Panc1 (cell line): ENCODE data around the gene CACUL1. TPM values are rescaled to one million over a fixed set of nuclear protein-coding genes. Genes with fewer than 3 reads are reported as not detected.

Source experiments
- ATAC-seq: fragments of 200-7000 bp; cut with Tn5 transposase; 2 replicates; pipeline ENCODE4 v1.9.1; 2020; ENCODE audit warnings: mild to moderate bottlenecking, moderate library complexity
- BruUV-seq: library from RNA; stranded (reverse); fragments of 400-500 nt; replicated peaks from 2 replicates; lab custom pipeline; 2021; lab: Mats Ljungman, UMichigan
- CTCF ChIA-PET: fragments of 300-600 bp; sonication (Branson Sonifier 250); formaldehyde crosslinking; loops from one replicate; lab custom pipeline; 2022; ENCODE audit warnings: antibody characterized with exemption; lab: Charles Lee
- POLR2A ChIA-PET: fragments of 300-600 bp; sonication (Branson Sonifier 250); formaldehyde crosslinking; loops from one replicate; lab custom pipeline; 2022; ENCODE audit warnings: antibody characterized with exemption; lab: Charles Lee
- DNase-seq: peaks from one replicate; pipeline ENCODE4 v3.0.0-alpha.2; 2010; ENCODE audit warnings: low read depth, low spot score
- H3K27ac ChIP-seq: 2 replicates; pipeline ENCODE4 v1.5.1; 2011; ENCODE audit warnings: mild to moderate bottlenecking, low read length, inconsistent platforms
- H3K27me3 ChIP-seq: fragments of 200-500 bp; sonication (Bioruptor generic); 2 replicates; pipeline ENCODE4 v1.6.0; 2014; ENCODE audit warnings: low read length, inconsistent platforms; ENCODE audit not compliant: control insufficient read depth, insufficient read depth
- H3K36me3 ChIP-seq: fragments of 200-500 bp; sonication (Bioruptor generic); 2 replicates; pipeline ENCODE4 v1.5.1; 2014; ENCODE audit warnings: inconsistent platforms, mild to moderate bottlenecking, low read length, moderate library complexity; ENCODE audit not compliant: control insufficient read depth, insufficient read depth
- H3K4me1 ChIP-seq: 2 replicates; pipeline ENCODE4 v1.5.1; 2011; ENCODE audit warnings: inconsistent platforms, mild to moderate bottlenecking, low read length, moderate library complexity; ENCODE audit not compliant: control insufficient read depth, insufficient read depth
- H3K4me3 ChIP-seq, 2 experiments: 2 replicates each; pipeline ENCODE4 v1.5.1; 2011 to 2012; ENCODE audit warnings: low read depth in 2 of 2, low read length in 2 of 2, mild to moderate bottlenecking in 2 of 2, inconsistent platforms in 1 of 2, moderate library complexity in 1 of 2
- H3K9me3 ChIP-seq: fragments of 200-500 bp; sonication (Bioruptor generic); 2 replicates; pipeline ENCODE4 v1.5.1; 2014; ENCODE audit warnings: low read depth, mild to moderate bottlenecking, inconsistent platforms, low read length, moderate library complexity; ENCODE audit not compliant: control insufficient read depth, insufficient read depth
- CTCF ChIP-seq: fragments of 450-650 bp; IDR thresholded peaks from 2 replicates; pipeline ENCODE4 v1.5.1; 2017; ENCODE audit warnings: mild to moderate bottlenecking
- POLR2AphosphoS5 ChIP-seq: IDR thresholded peaks from 2 replicates; pipeline ENCODE4 v1.6.1; 2012; ENCODE audit warnings: mild to moderate bottlenecking, low read depth, low read length, moderate library complexity
- REST ChIP-seq, 2 experiments: IDR thresholded peaks; 2 replicates each; pipeline ENCODE4 v1.6.1; 2011 to 2012; ENCODE audit warnings: low read depth in 2 of 2, control low read depth in 1 of 2, low read length in 1 of 2, mild to moderate bottlenecking in 1 of 2, moderate library complexity in 1 of 2; ENCODE audit not compliant: insufficient read depth in 1 of 2
- SIN3A ChIP-seq: IDR thresholded peaks from 2 replicates; pipeline ENCODE4 v1.6.1; 2012; ENCODE audit warnings: low read depth, mild to moderate bottlenecking, low read length, moderate library complexity, borderline replicate concordance; ENCODE audit not compliant: insufficient read depth
- TCF7L2 ChIP-seq: IDR thresholded peaks from 2 replicates; pipeline ENCODE4 v1.6.1; 2011; ENCODE audit warnings: mild to moderate bottlenecking, low read depth, low read length, inconsistent platforms
- in situ Hi-C: cut with HindIII; loops from 2 replicates; pipeline ENCODE4 v1.10.0; 2016; ENCODE audit warnings: low sequenced_read_pairs, low pct_unique_long_range_greater_than_20kb
- intact Hi-C: fragments of 100-400 bp; cut with micrococcal nuclease; formaldehyde crosslinking; loops from one replicate; pipeline ENCODE4 v1.10.0; 2022; ENCODE audit not compliant: unreplicated experiment
- total RNA-seq: library from RNA; stranded (reverse); gene quantifications from one replicate; pipeline ENCODE4 v1.2.1, GENCODE V29; 2021; ENCODE audit not compliant: unreplicated experiment

CACUL1 gene
- total RNA-seq, 1 experiment from 2014 or later = 44.1 TPM

- in situ Hi-C loops (no loop called here), intact Hi-C loops (no loop called here)
- H3K27me3 ChIP-seq = no peaks in the 10 kb centered on the region
- BruUV-seq = no TSS peak
- no peak for ATAC-seq
- CTCF ChIA-PET = no interaction called here
- no peak overlapping the region for H3K27ac ChIP-seq
- H3K4me1 ChIP-seq = no peaks in the 10 kb centered on the region
- POLR2A ChIA-PET = no interaction called here
- no peak overlapping the region for H3K4me3 ChIP-seq
- DNase-seq = no peak
- TF ChIP-seq SIN3A (no peak), CTCF (no peak), TCF7L2 (no peak), REST (IDR thresholded peaks at IDR 0.05; ENCODE audit: insufficient read depth in 1 of 2, low read depth in 2 of 2, low read length in 1 of 2) (no peak), POLR2AphosphoS5 (no peak)
- H3K9me3 ChIP-seq = no peaks in the 10 kb centered on the region
- no peaks in the 10 kb centered on the region for H3K36me3 ChIP-seq
Observed at GRCh38 chr10:118775478-118775877, 20.7 kb upstream of the CACUL1 start.

GRCh38 chr10:118773041-118773440 is 18.3 kb upstream of the CACUL1 start:
- no peaks in the 10 kb centered on the region for H3K4me1 ChIP-seq
- ChIA-PET POLR2A (no interaction called here), CTCF (no interaction called here)
- no TSS peak for BruUV-seq
- ATAC-seq (no peak), DNase-seq (no peak)
- no peaks in the 10 kb centered on the region for H3K27me3 ChIP-seq
- in situ Hi-C loops = no loop called here
- H3K27ac ChIP-seq = no peak overlapping the region
- H3K4me3 ChIP-seq = no peak overlapping the region
- H3K36me3 ChIP-seq = no peaks in the 10 kb centered on the region
- H3K9me3 ChIP-seq = no peaks in the 10 kb centered on the region
- no peak for TF ChIP-seq POLR2AphosphoS5
- intact Hi-C loops = no loop called here

GRCh38 chr10:118771976-118772375 is 17.2 kb upstream of the CACUL1 start:
- no peaks in the 10 kb centered on the region for H3K27me3 ChIP-seq
- H3K9me3 ChIP-seq = no peaks in the 10 kb centered on the region
- in situ Hi-C loops (no loop called here), intact Hi-C loops (no loop called here)
- CTCF ChIA-PET = no interaction called here
- DNase-seq (no peak), ATAC-seq (no peak)
- POLR2A ChIA-PET = interaction anchor here (0.6 kb wide), 1 partner anchor 34 kb away, joined by 3 read pairs; no protein-coding TSS in a partner anchor
- no TSS peak for BruUV-seq
- no peaks in the 10 kb centered on the region for H3K4me1 ChIP-seq
- TF ChIP-seq TCF7L2 = no peak
- no peak for TF ChIP-seq CTCF
- TF ChIP-seq REST (IDR thresholded peaks at IDR 0.05; ENCODE audit: insufficient read depth in 1 of 2, low read depth in 2 of 2, low read length in 1 of 2) = no peak
- no peak for TF ChIP-seq POLR2AphosphoS5
- TF ChIP-seq SIN3A = no peak
- no peaks in the 10 kb centered on the region for H3K36me3 ChIP-seq
- H3K4me3 ChIP-seq = no peak overlapping the region
- H3K27ac ChIP-seq = no peak overlapping the region
